ENCODE measurements around the gene OOEP.

- TF ChIP-seq, protein P1, sequence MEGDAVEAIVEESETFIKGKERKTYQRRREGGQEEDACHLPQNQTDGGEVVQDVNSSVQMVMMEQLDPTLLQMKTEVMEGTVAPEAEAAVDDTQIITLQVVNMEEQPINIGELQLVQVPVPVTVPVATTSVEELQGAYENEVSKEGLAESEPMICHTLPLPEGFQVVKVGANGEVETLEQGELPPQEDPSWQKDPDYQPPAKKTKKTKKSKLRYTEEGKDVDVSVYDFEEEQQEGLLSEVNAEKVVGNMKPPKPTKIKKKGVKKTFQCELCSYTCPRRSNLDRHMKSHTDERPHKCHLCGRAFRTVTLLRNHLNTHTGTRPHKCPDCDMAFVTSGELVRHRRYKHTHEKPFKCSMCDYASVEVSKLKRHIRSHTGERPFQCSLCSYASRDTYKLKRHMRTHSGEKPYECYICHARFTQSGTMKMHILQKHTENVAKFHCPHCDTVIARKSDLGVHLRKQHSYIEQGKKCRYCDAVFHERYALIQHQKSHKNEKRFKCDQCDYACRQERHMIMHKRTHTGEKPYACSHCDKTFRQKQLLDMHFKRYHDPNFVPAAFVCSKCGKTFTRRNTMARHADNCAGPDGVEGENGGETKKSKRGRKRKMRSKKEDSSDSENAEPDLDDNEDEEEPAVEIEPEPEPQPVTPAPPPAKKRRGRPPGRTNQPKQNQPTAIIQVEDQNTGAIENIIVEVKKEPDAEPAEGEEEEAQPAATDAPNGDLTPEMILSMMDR (IDR thresholded peaks at IDR 0.05) = no peak
- no peak for TF ChIP-seq POLR2A (IDR thresholded peaks at IDR 0.05)
Observed at GRCh38 chr6:73391675-73392074, 22.0 kb upstream of the OOEP start.
